Measurements from ENCODE around the gene HELZ. TPM values are rescaled to one million over a fixed set of nuclear protein-coding genes. Genes with fewer than 3 reads are reported as not detected.
A peak's percentile ranks its signal among the peaks of the same experiment; 100 is the strongest.
"Not testable (repeated sequence)": the region's sequence is repeated elsewhere in the genome, so short reads cannot be mapped to it uniquely, and the experiment has no call there.

HELZ gene
- total RNA-seq, 1 experiment from 2014 or later: 49.8 TPM

- Histone ChIP-seq H3K4me1 (ENCODE audit: insufficient read depth, low read length) (no peaks in the 10 kb centered on the region), H3K14ac (ENCODE audit: insufficient read depth, low read length) (no peak overlapping the region), H3K4me2 (ENCODE audit: insufficient read depth, insufficient read length, low read length) (no peak overlapping the region), H2BK12ac (ENCODE audit: insufficient read length, low read depth, low read length) (no peak overlapping the region), H3T11ph (ENCODE audit: low read length) (no peak overlapping the region), H3K9ac (ENCODE audit: extremely low read depth, insufficient read length, low read length) (no peak overlapping the region), H3K56ac (ENCODE audit: insufficient read length, low read depth, low read length) (no peak overlapping the region), H4K20me1 (ENCODE audit: control insufficient read depth, insufficient read depth, insufficient read length) (no peaks in the 10 kb centered on the region), H4K91ac (ENCODE audit: insufficient read length, low read depth, low read length) (no peak overlapping the region), H3K27ac (ENCODE audit: insufficient read length, low read depth, low read length) (no peak overlapping the region), H3K79me2 (ENCODE audit: insufficient read depth, low read length) (no peaks in the 10 kb centered on the region), H3K79me1 (ENCODE audit: insufficient read depth, low read depth, low read length, poor library complexity, severe bottlenecking) (no peaks in the 10 kb centered on the region), H3K9me3 (ENCODE audit: control insufficient read depth, low read depth, low read length) (no peaks in the 10 kb centered on the region), H3K27me3 (ENCODE audit: insufficient read depth, low read length) (no peaks in the 10 kb centered on the region), H2BK20ac (ENCODE audit: low read depth, low read length, poor library complexity, severe bottlenecking) (no peak overlapping the region), H2AFZ (ENCODE audit: low read length) (no peak overlapping the region), H3K23ac (ENCODE audit: insufficient read length, low read depth, low read length) (no peak overlapping the region), H3K18ac (ENCODE audit: insufficient read length, low read depth, low read length) (no peak overlapping the region), H2AK5ac (ENCODE audit: insufficient read length, low read length) (no peak overlapping the region), H3K23me2 (ENCODE audit: insufficient read length, low read depth, low read length, poor library complexity, severe bottlenecking) (no peaks in the 10 kb centered on the region), H4K8ac (replicated peaks; ENCODE audit: insufficient read length, low read depth, low read length) (no peak overlapping the region), H4K5ac (ENCODE audit: insufficient read length, low read depth, low read length) (no peak overlapping the region), H2BK15ac (ENCODE audit: low read depth, low read length) (no peak overlapping the region), H2BK5ac (ENCODE audit: insufficient read length, low read length) (no peak overlapping the region), H3K4ac (ENCODE audit: low read depth, low read length) (no peak overlapping the region), H2BK120ac (ENCODE audit: low read depth, low read length, poor library complexity, severe bottlenecking) (no peak overlapping the region)
- Mint-ChIP-seq H3K27ac (peak overlapping the region in 2 of 3 experiments; percentile 47 to 70; a peak in 2 of 7 replicates), H3K4me3 (no peak overlapping the region), H3K4me1 (no peaks in the 10 kb centered on the region), H3K27me3 (ENCODE audit: low read depth) (no peaks in the 10 kb centered on the region), H3K9me3 (no peaks in the 10 kb centered on the region), H3K36me3 (ENCODE audit: insufficient read depth in 1 of 3, low read depth in 3 of 3) (peaks cover 13 to 33% (median 26%) of the 10 kb centered on the region in 3 experiments; a peak in 6 of 7 replicates)
- DNase-seq: no peak
- no peak for TF ChIP-seq CTCF (conservative IDR thresholded peaks at IDR 0.05)
- WGBS (ENCODE audit: extremely low coverage, insufficient read length, low lambda C conversion rate): no CpG with 5 or more reads among the region's 3 CpGs
These were observed 46.9 kb downstream of the HELZ start for GRCh38 chr17:67198131-67198530.

- not testable (repeated sequence) for H3K27me3 Mint-ChIP-seq (ENCODE audit: low read depth); H3T11ph ChIP-seq (ENCODE audit: low read length); H3K27ac Mint-ChIP-seq; H3K4ac ChIP-seq (ENCODE audit: low read depth, low read length); H3K9me3 ChIP-seq (ENCODE audit: control insufficient read depth, low read depth, low read length); H2BK15ac ChIP-seq (ENCODE audit: low read depth, low read length); H2BK20ac ChIP-seq (ENCODE audit: low read depth, low read length, poor library complexity, severe bottlenecking); H2AK5ac ChIP-seq (ENCODE audit: insufficient read length, low read length); H3K79me2 ChIP-seq (ENCODE audit: insufficient read depth, low read length); H4K8ac ChIP-seq (replicated peaks; ENCODE audit: insufficient read length, low read depth, low read length); H3K9ac ChIP-seq (ENCODE audit: extremely low read depth, insufficient read length, low read length); H4K20me1 ChIP-seq (ENCODE audit: control insufficient read depth, insufficient read depth, insufficient read length); H3K14ac ChIP-seq (ENCODE audit: insufficient read depth, low read length); DNase-seq; H3K4me1 Mint-ChIP-seq; H3K27ac ChIP-seq (ENCODE audit: insufficient read length, low read depth, low read length); H3K18ac ChIP-seq (ENCODE audit: insufficient read length, low read depth, low read length); H3K23me2 ChIP-seq (ENCODE audit: insufficient read length, low read depth, low read length, poor library complexity, severe bottlenecking); H4K5ac ChIP-seq (ENCODE audit: insufficient read length, low read depth, low read length); H2BK120ac ChIP-seq (ENCODE audit: low read depth, low read length, poor library complexity, severe bottlenecking); H3K79me1 ChIP-seq (ENCODE audit: insufficient read depth, low read depth, low read length, poor library complexity, severe bottlenecking); H4K91ac ChIP-seq (ENCODE audit: insufficient read length, low read depth, low read length); H3K23ac ChIP-seq (ENCODE audit: insufficient read length, low read depth, low read length); H2BK12ac ChIP-seq (ENCODE audit: insufficient read length, low read depth, low read length); H3K4me3 Mint-ChIP-seq; H2AFZ ChIP-seq (ENCODE audit: low read length); H3K56ac ChIP-seq (ENCODE audit: insufficient read length, low read depth, low read length); H3K27me3 ChIP-seq (ENCODE audit: insufficient read depth, low read length); H3K4me2 ChIP-seq (ENCODE audit: insufficient read depth, insufficient read length, low read length); H3K9me3 Mint-ChIP-seq; H2BK5ac ChIP-seq (ENCODE audit: insufficient read length, low read length); H3K4me1 ChIP-seq (ENCODE audit: insufficient read depth, low read length)
- WGBS (ENCODE audit: extremely low coverage, insufficient read length, low lambda C conversion rate): no CpG with 5 or more reads among the region's 3 CpGs
- peaks cover 9 to 28% (median 19%) of the 10 kb centered on the region in 3 experiments; a peak in 6 of 7 replicates for H3K36me3 Mint-ChIP-seq (ENCODE audit: insufficient read depth in 1 of 3, low read depth in 3 of 3)
These were observed 48.0 kb downstream of the HELZ start for GRCh38 chr17:67197023-67197422.

Measured in H9 (cell line).